ENCODE results near the gene RTN4RL1.

The RTN4RL1 gene

DNA sequence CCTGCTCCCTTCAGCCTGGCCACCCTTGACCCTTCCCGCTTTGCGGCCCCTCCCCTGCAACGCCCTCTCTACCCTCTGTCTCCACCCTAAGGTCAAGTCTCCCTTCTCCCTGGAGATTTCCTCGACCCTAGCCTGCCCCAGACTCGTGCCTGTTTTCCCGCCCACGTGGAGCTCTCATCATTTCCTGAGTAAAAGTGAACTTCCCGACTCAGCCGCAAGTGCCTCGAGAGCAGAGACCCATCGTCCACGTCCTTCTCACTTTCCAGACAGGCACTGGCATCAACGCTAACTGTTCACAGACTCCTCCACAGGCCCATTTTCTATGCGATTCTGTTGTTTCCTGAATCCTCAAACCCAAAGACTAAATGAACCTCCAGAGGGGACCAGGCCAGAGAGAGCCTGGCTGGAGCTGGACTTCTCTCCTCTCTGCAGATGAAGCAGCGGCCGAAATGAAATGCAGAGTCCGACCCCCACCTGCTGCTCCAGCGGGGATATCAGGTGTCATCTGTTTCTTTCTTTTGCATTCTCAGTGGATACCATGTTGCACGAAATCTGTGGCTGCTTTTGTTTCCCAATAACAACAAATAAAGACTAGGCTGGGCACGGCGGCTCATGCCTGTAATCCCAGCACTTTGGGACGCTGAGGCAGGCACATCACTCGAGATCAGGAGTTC is 52.5 kb downstream of the RTN4RL1 start:
- DNase-seq: no peak

DNA sequence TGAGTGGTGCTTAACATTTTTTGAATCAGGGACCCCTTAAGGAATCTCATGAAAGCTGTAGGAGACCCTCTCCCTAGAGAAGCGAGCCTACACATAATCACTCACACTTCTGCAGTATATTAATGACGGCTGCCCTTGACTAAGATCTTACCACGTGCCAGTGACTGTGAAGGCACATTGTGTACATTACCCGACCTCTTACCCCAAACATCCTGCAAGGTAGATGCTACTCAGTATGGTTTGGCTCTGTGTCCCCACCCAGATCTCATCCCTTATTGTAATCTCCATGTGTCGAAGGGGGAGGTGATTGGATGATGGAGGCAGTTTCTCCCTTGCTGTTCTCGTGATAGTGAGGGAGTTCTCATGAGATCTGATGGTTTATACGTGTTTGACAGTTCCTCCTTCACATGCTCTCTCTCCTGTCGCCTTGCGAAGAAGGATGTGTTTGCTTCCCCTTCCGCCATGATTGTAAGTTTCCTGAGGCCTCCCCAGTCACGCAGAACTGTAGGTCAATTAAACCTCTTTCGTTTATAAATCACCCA is 54.2 kb downstream of the RTN4RL1 start:
- DNase-seq: no peak

DNA sequence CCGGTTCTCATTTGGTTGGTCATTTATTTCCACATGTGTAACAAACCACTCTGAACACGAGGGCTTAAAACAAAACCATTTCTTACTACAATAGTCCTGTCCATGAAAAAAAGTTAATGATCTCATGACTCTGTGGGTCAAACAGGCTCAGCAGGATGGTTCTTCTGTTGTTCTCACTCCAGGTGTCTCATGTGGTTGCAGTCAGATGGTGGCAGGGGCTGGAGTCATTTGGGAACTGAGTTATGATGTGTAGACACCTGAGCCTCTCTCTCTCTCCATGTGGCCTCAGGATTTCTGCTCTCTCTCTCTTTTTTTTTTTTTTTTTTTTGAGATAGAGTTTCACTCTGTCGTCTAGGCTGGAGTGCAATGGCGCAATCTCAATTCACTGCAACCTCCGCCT is 55.4 kb downstream of the RTN4RL1 start:
- no peak for DNase-seq

DNA sequence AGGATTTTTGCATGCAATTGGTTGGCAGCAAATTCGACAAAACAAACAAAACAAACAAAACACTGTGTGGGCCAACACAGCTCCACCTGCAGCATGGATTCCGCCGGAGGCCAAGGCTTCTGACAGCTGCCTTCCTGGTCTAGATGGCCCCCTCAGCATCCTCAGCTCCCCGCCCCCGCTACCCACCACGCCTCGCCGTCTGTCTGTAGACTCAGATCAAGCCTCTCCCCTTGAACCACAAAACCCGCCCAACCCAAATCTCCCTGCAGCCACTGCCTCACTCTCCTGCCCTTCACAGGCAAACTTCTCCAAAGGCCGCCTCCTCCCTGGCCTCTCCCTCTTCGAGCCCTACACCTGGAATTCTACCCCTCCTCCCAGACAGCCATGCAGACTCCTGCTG is 57.9 kb downstream of the RTN4RL1 start:
- DNase-seq: no peak

DNA sequence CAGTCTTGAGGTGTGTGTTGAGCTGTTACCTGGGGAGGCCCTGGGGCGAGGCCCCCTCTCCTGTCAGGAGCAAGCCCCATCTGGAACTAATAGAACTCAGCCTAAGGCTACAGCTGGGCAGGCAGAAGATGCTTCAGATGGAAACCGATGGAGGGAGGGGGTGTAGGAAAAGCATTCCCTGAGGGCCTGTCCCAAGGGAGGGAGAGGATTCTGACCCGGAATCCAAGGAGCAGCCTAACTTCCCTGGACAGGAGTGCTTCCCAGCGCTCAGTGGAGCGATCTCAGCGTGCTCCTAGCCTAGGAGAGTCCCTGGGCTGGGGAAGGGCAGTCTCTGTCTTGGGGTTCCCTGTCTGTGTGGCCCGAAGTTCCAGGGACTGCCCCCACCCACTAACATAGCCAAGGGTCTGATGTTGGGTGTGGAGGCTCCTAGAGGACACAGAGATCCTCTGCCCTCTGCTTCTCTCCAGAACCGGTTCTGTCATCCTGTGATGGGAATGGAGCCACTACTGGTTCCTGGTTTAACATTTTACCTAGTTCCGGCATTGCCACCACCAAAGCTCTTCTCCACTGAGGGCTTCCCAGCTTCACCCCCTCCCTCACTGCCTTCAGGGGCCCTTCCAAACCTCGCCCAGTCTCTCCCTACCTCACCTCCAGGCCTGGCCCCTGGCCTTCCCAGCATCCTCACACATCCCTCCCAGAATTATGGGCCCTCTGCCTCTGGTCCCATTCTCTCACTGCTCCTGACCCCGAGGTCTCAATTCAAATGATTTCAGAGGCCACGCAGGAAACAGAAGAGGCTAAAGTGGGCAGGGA is 58.7 kb downstream of the RTN4RL1 start:
- DNase-seq: no peak

DNA sequence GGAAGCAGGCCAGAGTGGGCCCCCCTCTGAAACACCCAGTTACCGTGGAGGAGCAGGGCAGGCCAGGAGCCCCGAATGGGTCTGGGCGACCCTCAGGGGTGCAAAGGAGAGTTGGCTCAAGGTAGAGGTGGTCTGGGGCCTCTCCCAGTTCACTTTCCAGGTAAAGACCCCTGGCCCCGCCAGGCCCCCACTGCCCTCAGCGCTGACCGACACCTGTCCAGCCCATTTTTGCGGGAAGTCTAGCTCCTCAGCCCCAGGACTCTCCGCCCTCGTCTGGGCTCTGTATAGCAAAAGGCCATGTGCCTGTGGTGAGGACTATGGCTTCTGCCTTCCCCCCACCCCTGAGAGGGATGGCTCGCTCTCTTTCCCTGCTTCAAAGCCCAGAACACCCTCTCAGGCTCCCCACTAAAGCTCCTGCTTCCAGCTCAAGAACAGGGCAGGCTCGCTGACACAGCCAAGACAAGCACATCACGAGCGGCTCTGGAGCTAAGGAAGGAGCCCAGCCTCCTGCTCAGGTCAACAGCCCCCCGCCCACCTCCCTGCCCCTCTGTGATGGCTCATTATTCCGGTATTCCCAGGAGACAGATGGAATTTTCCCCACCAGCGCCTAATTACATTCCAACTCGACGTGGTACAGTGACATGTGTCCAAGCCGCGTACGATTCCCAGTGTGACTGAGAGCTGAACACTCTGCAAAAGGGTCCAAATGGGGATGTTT is 59.4 kb downstream of the RTN4RL1 start:
- no peak for DNase-seq

DNA sequence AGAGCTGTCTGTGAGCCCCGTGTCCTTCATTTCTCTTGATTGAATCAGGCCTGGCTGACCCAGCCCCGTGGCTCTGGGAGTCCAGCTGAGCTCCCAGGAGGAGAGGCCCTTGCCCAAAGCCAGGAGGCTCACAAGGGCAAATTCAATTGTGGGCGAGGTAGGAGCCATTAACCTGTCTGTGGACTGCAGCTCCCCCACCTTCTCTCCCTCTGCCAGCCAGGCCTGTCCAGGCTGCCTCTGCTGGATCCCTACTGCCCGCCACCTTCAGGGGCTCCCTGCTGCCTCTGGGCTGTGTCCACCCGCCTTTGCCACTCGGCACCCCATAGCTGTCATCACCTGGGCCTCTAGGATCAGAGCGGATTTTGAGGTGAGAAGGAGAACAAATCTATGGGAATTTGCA is 61.9 kb downstream of the RTN4RL1 start:
- DNase-seq: no peak

DNA sequence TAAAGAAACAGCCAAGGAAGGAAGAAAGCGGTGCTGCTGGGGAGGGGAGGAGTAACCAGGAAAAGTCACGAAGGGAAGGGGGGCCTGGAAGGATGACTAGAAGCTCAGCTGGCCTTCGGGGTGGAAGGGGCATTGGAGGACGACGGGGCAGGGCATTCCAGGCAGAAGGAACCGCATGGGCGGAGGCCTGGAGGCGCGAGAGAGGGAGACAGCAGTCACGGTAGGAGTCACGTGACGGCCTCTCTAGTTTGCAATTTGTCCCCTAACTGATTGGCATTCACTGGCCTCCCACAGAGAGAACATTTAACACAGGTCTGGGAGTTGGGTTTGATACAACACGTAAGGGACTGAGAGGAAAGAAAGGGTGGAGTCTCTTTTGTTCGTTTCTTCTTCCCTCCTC is 63.9 kb downstream of the RTN4RL1 start:
- DNase-seq: no peak

DNA sequence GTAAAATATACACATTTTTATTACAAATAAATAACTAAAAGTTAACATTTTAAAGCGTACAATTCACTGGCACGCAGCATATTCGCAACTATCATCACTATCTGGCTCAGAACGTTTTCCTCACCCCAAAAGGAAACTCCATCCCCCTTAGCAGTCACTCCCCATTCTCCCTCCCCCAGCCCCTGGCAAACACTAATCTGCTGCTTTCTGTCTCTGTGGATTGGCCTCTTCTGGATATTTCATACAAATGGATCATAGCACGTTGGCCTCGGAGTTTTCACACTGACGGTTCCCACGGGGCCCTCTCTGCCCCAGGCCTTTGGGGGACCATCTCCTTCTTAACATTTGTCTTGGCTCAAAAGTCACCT is 64.6 kb downstream of the RTN4RL1 start:
- DNase-seq: no peak

DNA sequence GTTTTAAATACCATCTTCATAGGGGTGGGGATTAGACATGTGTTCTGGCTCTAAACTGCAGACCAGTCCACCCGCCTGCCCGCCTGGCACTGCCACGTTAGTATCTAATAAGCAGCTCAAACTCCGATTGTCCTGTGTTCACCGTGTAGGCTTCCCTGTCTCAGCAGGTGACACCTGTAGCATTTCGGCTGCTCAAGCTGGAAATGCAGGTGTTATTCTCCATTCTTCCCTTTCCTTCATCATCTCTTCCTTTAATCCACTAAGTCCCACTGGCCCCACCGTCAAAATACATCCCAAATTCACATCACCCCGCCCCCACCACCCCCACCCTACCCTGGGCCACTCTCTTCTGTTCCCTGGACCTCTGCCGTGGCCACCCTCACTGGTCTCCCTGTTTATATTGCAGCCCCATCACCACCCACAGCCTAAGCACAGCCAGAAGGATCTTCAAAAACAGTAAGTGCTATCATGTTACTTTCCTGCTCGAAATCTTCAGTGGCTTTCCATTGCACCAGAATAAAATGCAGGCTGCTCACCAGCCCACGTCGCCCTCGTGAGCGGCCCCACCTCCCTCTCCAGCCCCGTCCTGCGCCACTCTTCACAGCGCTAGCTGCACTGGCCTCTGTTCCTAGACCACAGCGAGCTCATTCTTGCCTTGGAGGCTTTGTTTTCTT is 65.1 kb downstream of the RTN4RL1 start:
- no peak for DNase-seq

DNA sequence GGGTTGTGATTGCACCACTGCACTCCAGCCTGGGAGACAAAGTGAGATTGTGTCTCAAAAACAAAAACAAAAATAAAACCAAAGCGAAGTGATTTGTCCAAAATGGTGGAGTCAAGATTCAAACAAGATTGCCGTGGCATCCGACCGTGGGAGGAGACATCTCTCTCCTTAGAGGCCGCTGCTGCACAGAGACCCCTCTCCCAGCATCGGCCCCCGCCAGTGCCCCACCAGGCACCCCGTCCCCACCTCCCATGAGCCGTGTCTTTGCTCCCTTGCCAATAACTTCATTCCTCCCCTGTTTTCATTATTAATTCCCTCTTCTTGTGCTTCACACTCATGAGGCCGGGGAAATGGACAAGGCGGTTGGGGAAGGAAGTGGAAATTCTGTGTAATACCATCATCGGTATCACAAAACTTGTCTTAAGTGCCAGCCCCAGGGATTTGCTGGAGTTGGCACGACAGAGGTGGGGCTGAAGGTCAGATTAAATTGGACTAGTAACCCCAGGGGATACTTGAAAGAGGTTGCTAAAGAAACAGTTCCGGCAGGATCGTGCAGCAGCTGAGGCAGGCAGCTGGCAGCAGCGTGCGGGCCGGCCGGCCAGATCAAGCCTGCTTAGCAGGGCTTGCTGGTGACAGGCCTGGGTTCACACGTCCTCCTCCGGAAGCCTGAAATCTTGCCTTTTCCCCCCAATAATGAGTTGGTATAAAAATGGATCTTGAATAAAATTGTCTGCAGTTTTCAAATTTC is 66.8 kb downstream of the RTN4RL1 start:
- no peak for DNase-seq

DNA sequence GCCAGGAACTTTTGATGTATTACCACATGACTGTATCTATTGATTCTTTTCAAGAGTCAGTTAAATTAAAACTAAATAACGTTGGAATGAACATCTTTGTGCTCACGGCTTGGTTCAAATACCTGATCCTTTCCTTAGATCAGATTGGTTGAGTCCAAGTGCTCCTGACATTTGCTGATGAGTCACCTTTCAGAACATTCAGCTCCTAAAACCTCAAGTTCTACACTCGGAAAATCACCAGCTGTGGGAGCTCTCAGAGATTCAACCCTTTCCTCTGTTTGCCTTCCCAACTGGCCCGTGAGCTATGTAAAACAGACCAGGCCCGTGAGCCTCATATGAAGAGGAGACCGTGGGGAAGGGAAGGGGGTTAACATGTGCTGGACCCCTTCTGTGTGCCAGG is 68.1 kb downstream of the RTN4RL1 start:
- DNase-seq: no peak

DNA sequence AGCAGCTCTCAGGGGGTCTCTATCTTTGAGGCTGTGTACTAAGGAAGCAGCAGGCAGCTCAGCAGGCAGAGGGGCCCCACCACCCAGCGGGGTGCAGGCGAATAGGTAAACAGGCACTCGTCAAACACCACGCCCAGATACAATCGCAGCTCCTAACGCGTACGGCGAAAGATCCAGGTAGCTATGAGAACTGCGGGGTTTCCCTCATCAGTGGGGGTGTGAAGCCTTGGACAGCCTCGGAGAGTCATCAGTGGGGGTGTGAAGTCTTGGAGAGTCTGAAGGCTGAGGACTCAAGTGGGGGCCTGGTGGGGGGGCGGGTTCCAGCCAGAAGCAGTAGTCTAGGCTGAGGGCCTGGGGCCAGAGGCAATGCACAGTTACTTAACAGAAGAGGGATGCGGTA is 69.0 kb downstream of the RTN4RL1 start:
- DNase-seq: no peak

DNA sequence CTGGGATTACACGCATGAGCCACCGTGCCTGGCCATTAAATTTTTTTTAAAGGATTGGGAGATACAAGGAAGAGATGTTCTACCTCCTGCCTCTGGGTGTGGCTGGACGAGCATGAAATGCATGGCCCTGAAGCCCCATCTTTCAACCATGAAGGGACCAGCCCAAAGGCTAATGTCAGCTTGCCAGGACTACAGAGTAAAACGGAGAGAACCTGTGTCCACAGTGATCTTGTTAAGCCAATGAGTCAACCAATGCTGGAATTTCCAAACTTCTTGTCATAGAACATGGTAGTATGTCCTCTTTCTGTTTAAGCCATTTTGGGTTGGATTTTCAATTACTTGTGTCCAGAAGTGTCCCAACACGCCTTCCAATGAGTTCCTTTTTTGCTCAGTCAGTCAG is 71.3 kb downstream of the RTN4RL1 start:
- no peak for DNase-seq

DNA sequence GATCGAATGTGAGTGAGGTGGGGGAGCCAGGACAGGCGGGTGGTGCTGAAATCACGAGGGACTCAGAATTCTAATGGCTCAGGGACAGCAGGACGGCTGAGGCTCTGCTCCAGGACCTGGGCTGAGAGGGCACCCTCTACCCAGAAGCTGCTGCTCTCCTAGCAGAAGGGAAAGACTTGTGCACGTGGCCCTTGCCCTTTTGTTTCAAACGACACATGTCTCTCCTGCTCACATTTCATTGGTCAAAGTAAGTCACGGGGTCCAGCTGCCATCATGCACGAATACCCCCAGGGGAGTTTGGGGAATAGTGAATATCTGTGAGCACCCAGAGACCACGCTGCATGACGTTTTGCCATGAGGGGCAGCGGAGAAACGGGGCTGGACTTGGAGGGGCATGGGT is 73.2 kb downstream of the RTN4RL1 start:
- DNase-seq: no peak

DNA sequence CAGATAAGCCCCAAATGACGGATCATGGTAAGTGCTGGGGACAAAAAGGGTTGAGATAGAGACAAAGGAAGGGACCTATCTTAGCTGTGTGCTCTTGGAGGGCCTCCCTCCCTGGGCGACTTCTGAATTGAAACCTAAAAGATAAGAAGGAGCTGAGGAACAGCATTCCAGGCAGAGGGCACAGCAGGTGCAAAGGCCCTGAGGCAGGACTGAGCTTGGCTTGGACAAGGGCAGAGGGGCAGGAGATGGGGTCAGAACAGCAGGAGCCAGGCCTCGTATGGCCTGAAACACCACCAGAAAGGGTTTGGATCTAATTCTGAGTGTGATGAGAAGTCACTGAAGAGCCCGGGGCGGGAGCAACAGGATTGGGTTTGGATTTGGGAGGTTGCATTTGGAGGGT is 75.4 kb downstream of the RTN4RL1 start:
- no peak for DNase-seq

DNA sequence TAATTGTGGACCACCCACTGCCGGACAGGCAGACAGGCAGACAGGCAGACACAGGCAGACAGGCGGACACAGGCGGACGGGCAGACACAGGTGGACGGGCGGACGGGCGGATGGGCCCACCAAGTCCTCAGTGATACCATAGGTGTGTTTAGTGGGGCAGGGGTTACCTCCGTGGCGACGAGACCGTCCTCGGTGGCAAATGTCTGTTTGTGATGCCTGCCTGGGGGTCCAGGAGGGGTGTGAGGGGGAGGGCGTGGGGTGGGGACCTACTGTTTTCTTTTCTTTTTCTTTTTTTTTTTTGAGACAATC is 76.7 kb downstream of the RTN4RL1 start:
- no peak for DNase-seq

DNA sequence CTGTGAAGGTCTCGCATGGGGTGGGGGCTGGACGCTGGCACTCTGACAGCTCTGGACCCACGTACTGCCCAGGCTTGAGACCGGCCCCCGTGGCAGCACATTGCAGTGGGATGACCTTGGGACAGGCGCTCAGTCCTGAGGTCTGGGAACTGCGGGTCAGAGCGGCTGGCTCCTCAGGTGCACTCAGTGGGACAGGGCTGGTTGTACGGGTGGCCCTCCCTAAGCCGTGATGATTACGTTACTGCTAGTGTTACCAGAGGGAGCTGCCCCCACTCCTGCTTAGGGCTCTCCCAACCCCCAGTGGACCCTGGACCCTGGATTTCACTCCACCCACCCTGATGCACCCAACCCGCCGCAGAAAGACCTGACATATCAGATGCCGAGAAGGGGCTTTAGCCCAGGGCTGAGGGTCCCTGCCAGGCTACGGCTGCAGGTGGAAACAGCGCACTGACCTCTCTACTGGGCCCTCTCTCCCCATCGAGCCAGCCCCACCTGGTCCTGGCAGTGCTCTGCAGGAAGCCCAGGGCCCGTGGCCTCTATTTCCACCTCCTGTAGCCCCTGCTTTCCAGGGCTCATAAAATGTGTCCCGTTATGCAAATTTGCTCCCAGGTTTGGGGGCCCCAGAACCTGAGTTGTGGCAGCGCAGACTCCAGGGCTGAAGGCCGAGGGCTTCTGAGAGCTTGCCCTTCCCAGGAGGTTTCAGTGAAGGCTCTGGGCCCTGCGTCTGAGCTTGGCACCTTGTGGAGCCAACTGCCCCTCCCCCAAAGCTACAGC is 77.2 kb downstream of the RTN4RL1 start:
- DNase-seq: no peak

DNA sequence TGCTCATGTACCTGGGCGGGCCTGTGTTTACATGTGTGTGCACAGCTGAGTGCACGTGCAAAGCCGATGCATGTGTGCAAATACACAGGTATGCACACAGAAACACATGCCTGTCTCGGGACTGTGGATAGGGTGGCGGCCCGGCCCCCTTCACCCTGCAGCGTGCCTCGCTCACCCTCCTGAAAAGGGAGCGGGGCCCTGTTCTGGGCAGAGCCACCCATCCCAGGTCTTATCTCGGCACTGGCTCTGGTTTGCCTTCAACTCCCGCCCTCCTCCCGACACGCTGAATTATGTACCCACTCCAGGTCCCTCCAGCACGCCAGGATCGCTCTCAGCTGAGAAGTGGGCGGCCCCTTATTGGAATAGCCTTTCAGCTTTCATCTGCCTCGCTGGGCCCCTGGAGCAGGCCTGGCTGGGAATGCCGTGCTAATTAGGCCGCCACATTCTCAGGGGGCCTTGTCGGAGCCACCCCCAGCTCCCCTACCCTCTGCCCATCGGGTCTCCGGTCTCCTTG is 77.8 kb downstream of the RTN4RL1 start:
- no peak for DNase-seq

DNA sequence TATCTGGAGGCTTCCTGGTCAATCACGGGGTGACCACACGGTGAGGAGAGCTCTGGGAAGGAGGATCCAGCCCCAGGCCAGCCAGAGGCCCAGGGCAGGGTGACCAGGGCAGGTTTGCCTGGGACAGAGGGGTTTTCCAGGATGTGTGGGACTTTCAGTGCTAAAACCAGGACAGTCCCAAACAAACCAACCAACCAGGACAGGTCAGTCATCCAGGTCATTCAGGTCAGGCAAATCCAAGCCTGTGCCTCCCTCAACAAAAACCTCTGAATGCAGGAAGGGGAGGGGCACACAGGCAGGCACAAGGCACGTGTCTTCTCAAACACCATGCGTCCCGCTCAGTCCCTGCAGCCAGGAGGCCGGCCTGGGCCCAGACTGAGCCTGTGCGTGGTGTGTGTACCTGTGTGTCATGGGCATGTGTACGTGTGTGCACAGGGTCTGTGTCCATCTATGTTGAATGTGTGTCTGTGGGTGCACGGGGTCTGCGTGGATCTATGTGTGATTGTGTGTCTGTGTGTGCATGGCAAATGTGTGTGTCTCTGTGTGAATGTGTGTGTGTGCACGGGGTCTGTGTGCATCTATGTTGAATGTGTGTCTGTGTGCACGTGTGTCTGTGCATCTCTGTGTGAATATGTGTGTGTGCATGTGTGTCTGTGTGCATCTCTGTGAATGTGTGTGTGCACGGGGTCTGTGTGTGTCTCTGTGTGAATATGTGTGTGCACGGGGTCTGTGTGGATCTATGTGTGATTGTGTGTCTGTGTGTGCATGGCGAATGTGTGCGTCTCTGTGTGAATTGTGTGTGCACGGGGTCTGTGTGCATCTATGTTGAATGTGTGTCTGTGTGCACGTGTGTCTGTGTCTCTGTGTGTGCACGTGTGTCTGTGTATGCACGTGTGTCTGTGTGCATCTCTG is 78.9 kb downstream of the RTN4RL1 start:
- no peak for DNase-seq

DNA sequence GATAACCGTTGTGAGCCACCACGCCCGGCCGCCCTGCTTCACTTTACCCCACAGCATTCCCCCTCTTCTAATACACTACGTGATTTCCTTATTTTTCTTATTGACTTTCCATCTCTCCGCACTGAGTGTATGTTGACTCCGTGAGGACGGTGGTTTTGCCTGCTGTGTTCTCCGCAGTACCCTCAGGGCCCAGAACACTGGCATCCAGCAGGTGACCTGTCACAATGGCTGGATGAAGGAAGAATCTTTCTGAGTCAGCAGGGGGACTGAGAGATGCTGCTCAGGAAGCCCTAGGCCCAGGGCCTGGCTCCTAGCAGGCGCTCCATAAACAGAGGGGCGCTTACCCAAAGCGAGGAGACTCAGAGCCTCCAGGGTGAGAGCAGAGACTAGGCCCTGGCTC is 79.5 kb downstream of the RTN4RL1 start:
- DNase-seq: no peak

All from NCI-H526 treated with DMSO at 0.1 percent for 48 hours (cell line).